RWPE2 (cell line): ENCODE data around the gene PLB1.

ENCODE experiments used
- ATAC-seq: fragments of 200-7000 bp; cut with Tn5 transposase; 3 replicates; pipeline ENCODE4 v1.9.1; 2021; ENCODE audit warnings: low read depth
- DNase-seq: peaks from one replicate; pipeline ENCODE4 v3.0.0-alpha.2; 2020; ENCODE audit warnings: low spot score
- H3K27ac ChIP-seq: fragments of 450-650 bp; 2 replicates; pipeline ENCODE4 v1.5.1; 2017; ENCODE audit warnings: mild to moderate bottlenecking; ENCODE audit not compliant: poor library complexity, severe bottlenecking
- H3K27me3 ChIP-seq: fragments of 250-450 bp; sonication (Bioruptor Pico); 2 replicates; pipeline ENCODE4 v1.5.1; 2021; ENCODE audit warnings: mild to moderate bottlenecking, moderate library complexity; ENCODE audit not compliant: insufficient read depth, poor library complexity, severe bottlenecking
- H3K36me3 ChIP-seq: fragments of 250-450 bp; sonication (Bioruptor Pico); 2 replicates; pipeline ENCODE4 v1.5.1; 2020; ENCODE audit warnings: low read depth, mild to moderate bottlenecking, moderate library complexity
- H3K4me1 ChIP-seq: fragments of 250-450 bp; sonication (Bioruptor Pico); 2 replicates; pipeline ENCODE4 v1.5.1; 2021; ENCODE audit warnings: mild to moderate bottlenecking, moderate library complexity; ENCODE audit not compliant: insufficient read depth, poor library complexity, severe bottlenecking
- H3K4me3 ChIP-seq: fragments of 250-450 bp; sonication (Bioruptor Pico); 2 replicates; pipeline ENCODE4 v1.5.1; 2021; ENCODE audit warnings: mild to moderate bottlenecking, moderate library complexity; ENCODE audit not compliant: severe bottlenecking
- H3K9me3 ChIP-seq: fragments of 250-450 bp; sonication (Bioruptor Pico); 2 replicates; pipeline ENCODE4 v1.5.1; 2021; ENCODE audit warnings: mild to moderate bottlenecking, moderate library complexity; ENCODE audit not compliant: severe bottlenecking
- TF ChIP-seq, protein P1 (sequence below): fragments of 450-650 bp; IDR thresholded peaks from one replicate; pipeline ENCODE4 v1.5.1; 2017; ENCODE audit warnings: mild to moderate bottlenecking, moderate library complexity; ENCODE audit not compliant: poor library complexity, severe bottlenecking

The PLB1 gene

DNA sequence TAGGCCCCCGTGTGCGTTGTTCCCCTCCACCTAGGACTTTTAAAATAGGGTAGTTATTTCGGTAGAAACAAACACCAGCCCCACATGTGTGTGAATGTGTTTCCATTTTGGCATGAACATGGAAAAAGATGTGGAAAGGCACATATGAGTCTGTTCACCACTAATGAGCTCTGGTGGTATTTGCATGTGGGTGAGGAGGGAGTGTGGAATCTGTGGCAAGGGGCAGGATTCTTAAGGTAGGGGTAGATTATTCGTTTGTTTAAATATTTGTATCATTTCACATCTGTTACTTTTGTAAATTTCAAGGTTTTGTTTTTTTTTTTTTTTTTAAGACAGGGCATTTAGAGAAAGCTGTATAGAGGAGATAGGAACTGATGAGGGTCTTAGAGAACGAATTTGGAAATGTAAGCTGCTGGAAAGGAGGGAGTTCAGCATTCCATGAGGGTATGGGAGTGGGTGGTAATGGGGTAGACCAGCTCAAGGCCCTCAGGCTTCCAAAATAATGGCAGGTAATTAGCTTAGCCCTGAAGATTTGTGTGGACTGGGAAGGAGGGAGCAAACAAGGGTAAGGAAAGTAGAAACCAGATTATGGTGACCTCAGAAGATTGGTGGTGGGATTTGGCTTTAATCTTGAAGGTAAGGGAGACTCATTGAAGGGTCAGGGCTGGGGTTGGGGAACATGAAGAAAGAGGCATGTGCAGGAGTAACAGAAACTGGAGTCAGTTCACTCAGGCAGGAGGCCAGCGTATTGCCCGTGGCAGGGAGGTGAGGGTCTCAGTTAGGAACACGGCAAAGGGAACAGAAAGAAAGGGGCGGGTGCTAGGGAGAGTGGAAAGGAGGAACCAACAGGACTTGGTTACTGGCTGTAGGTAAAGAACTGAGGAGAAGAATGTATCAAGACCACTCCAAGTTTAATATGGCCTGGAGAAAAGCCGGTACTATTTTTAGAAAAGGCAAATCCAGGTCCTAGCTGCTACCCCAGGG, 123.6 kb downstream of the PLB1 start:
- H3K27ac ChIP-seq: no peak overlapping the region

GRCh38 chr2:28620291-28620793, 124.5 kb downstream of the PLB1 start:
- DNase-seq (no peak), ATAC-seq (no peak)
- Histone ChIP-seq H3K27me3 (no peaks in the 10 kb centered on the region), H3K4me1 (peaks cover 37% of the 10 kb centered on the region), H3K4me3 (no peak overlapping the region), H3K36me3 (no peaks in the 10 kb centered on the region), H3K9me3 (no peaks in the 10 kb centered on the region), H3K27ac (peak overlapping the region; percentile 70)
- TF ChIP-seq, protein P1, sequence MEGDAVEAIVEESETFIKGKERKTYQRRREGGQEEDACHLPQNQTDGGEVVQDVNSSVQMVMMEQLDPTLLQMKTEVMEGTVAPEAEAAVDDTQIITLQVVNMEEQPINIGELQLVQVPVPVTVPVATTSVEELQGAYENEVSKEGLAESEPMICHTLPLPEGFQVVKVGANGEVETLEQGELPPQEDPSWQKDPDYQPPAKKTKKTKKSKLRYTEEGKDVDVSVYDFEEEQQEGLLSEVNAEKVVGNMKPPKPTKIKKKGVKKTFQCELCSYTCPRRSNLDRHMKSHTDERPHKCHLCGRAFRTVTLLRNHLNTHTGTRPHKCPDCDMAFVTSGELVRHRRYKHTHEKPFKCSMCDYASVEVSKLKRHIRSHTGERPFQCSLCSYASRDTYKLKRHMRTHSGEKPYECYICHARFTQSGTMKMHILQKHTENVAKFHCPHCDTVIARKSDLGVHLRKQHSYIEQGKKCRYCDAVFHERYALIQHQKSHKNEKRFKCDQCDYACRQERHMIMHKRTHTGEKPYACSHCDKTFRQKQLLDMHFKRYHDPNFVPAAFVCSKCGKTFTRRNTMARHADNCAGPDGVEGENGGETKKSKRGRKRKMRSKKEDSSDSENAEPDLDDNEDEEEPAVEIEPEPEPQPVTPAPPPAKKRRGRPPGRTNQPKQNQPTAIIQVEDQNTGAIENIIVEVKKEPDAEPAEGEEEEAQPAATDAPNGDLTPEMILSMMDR: no peak

More for the DNA sequence above, 123.6 kb downstream of the PLB1 start:
- no peak overlapping the region for H3K4me3 ChIP-seq
- H3K36me3 ChIP-seq: no peaks in the 10 kb centered on the region
- H3K9me3 ChIP-seq: no peaks in the 10 kb centered on the region
- H3K4me1 ChIP-seq: peaks cover 43% of the 10 kb centered on the region
- TF ChIP-seq, protein P1: no peak
- DNase-seq (no peak), ATAC-seq (no peak)
- H3K27me3 ChIP-seq: no peaks in the 10 kb centered on the region

- Histone ChIP-seq H3K27me3 (no peaks in the 10 kb centered on the region), H3K4me1 (peaks cover 33% of the 10 kb centered on the region), H3K27ac (peak overlapping the region; percentile 70), H3K36me3 (no peaks in the 10 kb centered on the region), H3K4me3 (no peak overlapping the region), H3K9me3 (no peaks in the 10 kb centered on the region)
- no peak for DNase-seq
- TF ChIP-seq, protein P1: no peak
- no peak for ATAC-seq
Observed at GRCh38 chr2:28620801-28621171, 124.9 kb downstream of the PLB1 start.

DNA sequence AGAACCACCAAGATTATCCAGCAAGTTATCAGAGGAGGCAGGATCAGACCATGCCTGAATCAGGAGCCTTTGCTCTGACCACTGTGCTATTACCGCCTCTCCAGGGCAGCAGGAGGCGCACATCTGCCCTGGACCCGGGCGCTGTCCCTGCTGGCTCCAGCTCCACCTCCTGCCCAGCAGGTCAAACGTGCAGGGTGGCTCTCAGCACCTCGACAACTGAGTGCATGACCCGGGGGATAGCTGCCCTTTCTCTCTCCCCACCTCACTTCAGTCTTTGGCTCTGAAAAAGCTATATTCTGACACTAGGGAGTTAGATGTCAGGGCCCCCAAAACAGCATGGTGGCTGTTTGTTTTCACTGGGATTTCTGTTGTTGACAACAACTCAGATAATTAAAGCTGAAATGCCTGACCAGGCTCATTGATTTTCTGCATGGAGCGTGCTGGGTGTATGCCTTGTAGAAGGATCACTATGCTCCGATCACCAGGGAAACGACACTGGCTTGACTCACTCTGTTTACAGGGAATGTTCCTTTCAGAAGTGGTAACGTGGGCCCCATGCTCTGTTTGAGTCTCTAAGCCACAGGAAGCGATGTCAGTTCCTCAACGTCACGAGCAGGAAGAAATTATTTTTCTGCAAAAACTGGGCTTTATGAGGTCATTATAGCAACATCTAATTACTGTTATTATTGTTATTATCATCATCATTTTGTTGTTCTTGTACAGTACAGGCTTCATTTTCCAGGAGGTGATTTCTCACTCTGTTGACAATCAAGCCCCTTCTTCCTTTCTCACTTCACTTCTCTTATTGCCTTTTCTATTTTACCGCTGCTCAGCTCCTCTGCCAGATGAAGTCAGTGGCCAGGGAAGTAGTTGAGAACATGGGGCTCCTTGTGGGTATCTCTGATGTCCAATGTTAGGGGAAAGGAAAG, 125.6 kb downstream of the PLB1 start:
- no peak for DNase-seq
- Histone ChIP-seq H3K27ac (peak overlapping the region; percentile 70), H3K4me1 (peaks cover 26% of the 10 kb centered on the region), H3K36me3 (no peaks in the 10 kb centered on the region), H3K27me3 (no peaks in the 10 kb centered on the region), H3K9me3 (no peaks in the 10 kb centered on the region), H3K4me3 (no peak overlapping the region)
- peak; percentile 98 for ATAC-seq
- TF ChIP-seq, protein P1: peak; percentile 17
